ENCODE measurements around the gene SYT12. TPM values are rescaled to one million over a fixed set of nuclear protein-coding genes. Genes with fewer than 3 reads are reported as not detected.

Gene SYT12
- total and polyA plus RNA-seq, 2 of the 4 experiments (the other 2 are of a cell fraction): 0.54 to 0.74 TPM

DNA sequence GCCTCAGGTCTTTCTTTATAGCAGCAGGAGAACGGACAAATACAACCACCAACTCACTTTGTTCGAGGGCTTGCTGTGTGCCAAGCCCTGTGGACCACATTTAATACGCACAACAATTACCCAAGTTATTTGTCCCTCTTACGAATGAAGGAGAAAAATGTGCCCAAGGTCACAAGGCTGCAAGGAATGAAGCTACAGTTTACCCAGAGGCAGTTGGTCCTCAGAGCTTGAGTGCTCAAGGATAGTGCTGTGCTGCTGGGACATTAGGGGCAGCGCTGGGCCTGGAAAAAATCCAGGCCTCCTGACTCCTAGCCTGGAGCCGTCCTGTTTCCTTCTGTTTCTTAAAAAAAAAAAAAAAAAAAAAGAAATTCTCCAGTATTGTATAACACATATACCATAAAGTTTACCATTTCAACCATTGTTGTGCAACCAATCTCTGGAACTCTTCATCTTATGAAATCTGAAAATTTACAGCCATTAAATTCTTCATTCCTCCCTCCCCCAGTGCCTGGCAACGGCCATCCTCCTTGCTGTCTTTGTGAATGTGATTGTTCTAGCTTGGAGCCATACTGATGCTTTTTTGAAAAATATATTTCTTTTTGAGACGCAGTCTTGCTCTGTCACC lies 48.9 kb upstream of the SYT12 start:
- no peak overlapping the region for H3K4me3 ChIP-seq (ENCODE audit: insufficient read depth, low read depth, low read length)
- dilution Hi-C loops (cut with HindIII; ENCODE audit: low sequenced_read_pairs, unreplicated experiment) (no loop called here), intact Hi-C loops (cut with micrococcal nuclease) (loop anchor here (5.0 kb wide), 2 partner anchors 117 to 132 kb away; partner anchors contain the start of genes LRFN4 and RCE1), in situ Hi-C loops (cut with MboI; ENCODE audit: low sequenced_read_pairs) (no loop called here)
- WGBS, 2 experiments (ENCODE audit: extremely low coverage in 2 of 2, insufficient read length in 1 of 2): no CpG with 5 or more reads among the region's 8 CpGs
- H2AK5ac ChIP-seq (ENCODE audit: low read depth, low read length): peak overlapping the region; percentile 93
- H3K27ac ChIP-seq (ENCODE audit: insufficient read depth, low read length): peak overlapping the region; percentile 81; the same call in 1 of the 2 replicates
- TF ChIP-seq SMC3 (IDR thresholded peaks at IDR 0.05; ENCODE audit: low read depth, low read length): no peak
- TF ChIP-seq, protein P1, sequence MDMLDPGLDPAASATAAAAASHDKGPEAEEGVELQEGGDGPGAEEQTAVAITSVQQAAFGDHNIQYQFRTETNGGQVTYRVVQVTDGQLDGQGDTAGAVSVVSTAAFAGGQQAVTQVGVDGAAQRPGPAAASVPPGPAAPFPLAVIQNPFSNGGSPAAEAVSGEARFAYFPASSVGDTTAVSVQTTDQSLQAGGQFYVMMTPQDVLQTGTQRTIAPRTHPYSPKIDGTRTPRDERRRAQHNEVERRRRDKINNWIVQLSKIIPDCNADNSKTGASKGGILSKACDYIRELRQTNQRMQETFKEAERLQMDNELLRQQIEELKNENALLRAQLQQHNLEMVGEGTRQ (IDR thresholded peaks at IDR 0.05; ENCODE audit: low read depth, low read length): no peak
- TF ChIP-seq FOS (IDR thresholded peaks at IDR 0.05; ENCODE audit: low read depth, low read length): no peak
- no peak for TF ChIP-seq RCOR1 (IDR thresholded peaks at IDR 0.05; ENCODE audit: insufficient replicate concordance, low read length)
- no peak for TF ChIP-seq CHD1 (IDR thresholded peaks at IDR 0.05; ENCODE audit: low read depth, low read length)
- peak; percentile 62 for TF ChIP-seq CEBPB (IDR thresholded peaks at IDR 0.05; ENCODE audit: low read depth, low read length)
- no peak for TF ChIP-seq MAZ (IDR thresholded peaks at IDR 0.05; ENCODE audit: borderline replicate concordance, low read depth, low read length)
- no peak for TF ChIP-seq NFE2L2 (IDR thresholded peaks at IDR 0.05; ENCODE audit: low read depth, low read length)
- no peak overlapping the region for H2AFZ ChIP-seq (replicated peaks; ENCODE audit: low read length, poor library complexity)
- H3K9ac ChIP-seq (ENCODE audit: low read depth, low read length): peak overlapping the region; percentile 53
- H2AK9ac ChIP-seq (replicated peaks; ENCODE audit: low read depth, low read length, poor library complexity): no peak overlapping the region
- H2BK5ac ChIP-seq (ENCODE audit: low read depth, low read length, poor library complexity, severe bottlenecking): peak overlapping the region; percentile 70
- H3K4ac ChIP-seq (ENCODE audit: low read depth, low read length): peak overlapping the region; percentile 68
- peaks cover 3% of the 10 kb centered on the region; the same call in 1 of the 2 replicates for H4K20me1 ChIP-seq (ENCODE audit: insufficient read depth, low read length)
- H3K9me3 ChIP-seq (ENCODE audit: control insufficient read depth, insufficient read depth, low read length): peaks cover 5% of the 10 kb centered on the region
- peak overlapping the region; percentile 61 to 78 for H4K8ac ChIP-seq (ENCODE audit: low read depth in 2 of 2, low read length in 2 of 2)
- H3K27me3 ChIP-seq (ENCODE audit: control insufficient read depth, insufficient read depth, low read length): no peaks in the 10 kb centered on the region
- peak overlapping the region; percentile 95 for H4K5ac ChIP-seq (ENCODE audit: low read depth, low read length)
- H3K56ac ChIP-seq (ENCODE audit: extremely low read depth, insufficient read depth, low read length): no peak overlapping the region
- H3K4me1 ChIP-seq (ENCODE audit: control insufficient read depth, insufficient read depth, low read length): peaks cover 29% of the 10 kb centered on the region
- H3K79me1 ChIP-seq (ENCODE audit: low read depth in 1 of 2, low read length in 2 of 2): peaks cover 0 to under 1% of the 10 kb centered on the region in 2 experiments; a peak in 1 of 4 replicates
- no peak overlapping the region for H3K4me2 ChIP-seq (ENCODE audit: low read depth, low read length)
- POLR2A ChIA-PET (ENCODE audit: unreplicated experiment): no interaction called here
- no TSS peak for BruUV-seq (replicated peaks)
- peak overlapping the region; percentile 4; the same call in 1 of the 2 replicates for H3K23ac ChIP-seq (ENCODE audit: low read depth, low read length)
- H2BK120ac ChIP-seq (ENCODE audit: low read depth, low read length): peak overlapping the region; percentile 64
- H2BK20ac ChIP-seq (ENCODE audit: low read depth, low read length): peak overlapping the region; percentile 77
- no peaks in the 10 kb centered on the region for H3K36me3 ChIP-seq (ENCODE audit: control insufficient read depth, insufficient read depth, low read length)
- H3K14ac ChIP-seq (replicated peaks; ENCODE audit: low read depth, low read length): peak overlapping the region; percentile 77
- DNase-seq (no peak), ATAC-seq (ENCODE audit: low read depth) (no peak)
- H3K18ac ChIP-seq (ENCODE audit: low read depth, low read length): peak overlapping the region; percentile 88
- H4K91ac ChIP-seq (ENCODE audit: insufficient read depth, low read depth, low read length): peak overlapping the region; percentile 75
- peaks cover 16% of the 10 kb centered on the region for H3K9me1 ChIP-seq (ENCODE audit: insufficient read depth, low read length)
- CTCF ChIA-PET: no interaction called here
- H2BK15ac ChIP-seq (ENCODE audit: low read depth, low read length): peak overlapping the region; percentile 97
